Progenitor cell of endocrine pancreas (in vitro differentiated cells): Measurements from ENCODE around the gene CEP57L1. TPM values are rescaled to one million over a fixed set of nuclear protein-coding genes. Genes with fewer than 3 reads are reported as not detected.
"Not testable (repeated sequence)": the region's sequence is repeated elsewhere in the genome, so short reads cannot be mapped to it uniquely, and the experiment has no call there.

Experiments used
- DNase-seq: peaks from one replicate; pipeline ENCODE4 v3.0.0; 2021; ENCODE audit warnings: low spot score; ENCODE audit not compliant: unreplicated experiment
- H3K27ac Mint-ChIP-seq: 2 replicates; pipeline ENCODE4 v1.8.0; 2021; ENCODE audit warnings: mild to moderate bottlenecking, moderate library complexity, mixed read lengths
- H3K27me3 Mint-ChIP-seq: 2 replicates; pipeline ENCODE4 v1.8.0; 2021; ENCODE audit warnings: mixed read lengths
- H3K36me3 Mint-ChIP-seq: 2 replicates; pipeline ENCODE4 v1.8.0; 2022; ENCODE audit warnings: mixed read lengths; ENCODE audit not compliant: insufficient read depth
- H3K4me1 Mint-ChIP-seq: 2 replicates; pipeline ENCODE4 v1.8.0; 2021; ENCODE audit warnings: low read depth, mixed read lengths
- H3K4me3 Mint-ChIP-seq: 2 replicates; pipeline ENCODE4 v1.8.0; 2021; ENCODE audit warnings: low read depth, mild to moderate bottlenecking, moderate library complexity, mixed read lengths
- H3K9me3 Mint-ChIP-seq: 2 replicates; pipeline ENCODE4 v1.8.0; 2021; ENCODE audit warnings: low read depth, mixed read lengths
- total RNA-seq: library from RNA; stranded (reverse); gene quantifications from 2 replicates; pipeline ENCODE4 v1.2.1, GENCODE V29; 2021
- TF ChIP-seq, protein P1 (sequence below): fragments of 200-600 bp; sonication (generic); IDR thresholded peaks from one replicate; pipeline ENCODE4 v1.5.0; 2021; ENCODE audit warnings: antibody characterized with exemption, mild to moderate bottlenecking; ENCODE audit not compliant: unreplicated experiment

CEP57L1 gene
- total RNA-seq, 1 donor from 2014 or later: 11.4 TPM

DNA sequence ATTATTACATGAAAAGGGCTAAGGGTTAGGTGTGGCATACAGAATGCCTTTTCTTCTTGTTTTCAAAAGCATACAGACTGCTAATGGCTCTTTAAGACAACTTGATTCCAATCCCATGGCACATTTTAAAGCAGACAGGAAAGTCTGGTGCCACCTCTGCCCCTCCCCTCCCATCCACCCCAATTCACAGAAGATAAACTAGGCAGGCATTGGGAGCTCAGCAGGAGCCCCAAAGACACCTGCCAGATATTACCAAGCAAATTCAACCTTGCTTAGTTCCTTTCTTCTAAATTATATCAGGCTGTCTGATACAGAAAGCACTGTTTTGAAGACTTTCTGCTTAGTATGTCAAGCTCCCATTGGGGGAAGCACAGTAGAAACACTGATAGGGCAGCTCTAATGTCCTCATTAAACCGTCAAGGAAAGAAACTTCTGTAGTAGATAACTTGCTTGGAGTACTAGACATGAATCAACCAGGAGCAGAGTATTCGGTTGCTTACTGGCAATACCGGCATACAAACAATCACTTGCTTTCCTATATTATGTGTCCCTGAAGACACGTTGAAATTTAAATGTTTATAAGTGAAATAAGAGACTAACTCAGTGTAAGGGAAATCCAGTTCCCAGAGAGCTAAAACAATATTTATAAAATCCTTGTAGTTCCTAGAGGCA lies 13.7 kb upstream of the CEP57L1 start:
- no peaks in the 10 kb centered on the region for H3K36me3 Mint-ChIP-seq
- no peaks in the 10 kb centered on the region for H3K4me1 Mint-ChIP-seq
- H3K9me3 Mint-ChIP-seq: no peaks in the 10 kb centered on the region
- TF ChIP-seq, protein P1, sequence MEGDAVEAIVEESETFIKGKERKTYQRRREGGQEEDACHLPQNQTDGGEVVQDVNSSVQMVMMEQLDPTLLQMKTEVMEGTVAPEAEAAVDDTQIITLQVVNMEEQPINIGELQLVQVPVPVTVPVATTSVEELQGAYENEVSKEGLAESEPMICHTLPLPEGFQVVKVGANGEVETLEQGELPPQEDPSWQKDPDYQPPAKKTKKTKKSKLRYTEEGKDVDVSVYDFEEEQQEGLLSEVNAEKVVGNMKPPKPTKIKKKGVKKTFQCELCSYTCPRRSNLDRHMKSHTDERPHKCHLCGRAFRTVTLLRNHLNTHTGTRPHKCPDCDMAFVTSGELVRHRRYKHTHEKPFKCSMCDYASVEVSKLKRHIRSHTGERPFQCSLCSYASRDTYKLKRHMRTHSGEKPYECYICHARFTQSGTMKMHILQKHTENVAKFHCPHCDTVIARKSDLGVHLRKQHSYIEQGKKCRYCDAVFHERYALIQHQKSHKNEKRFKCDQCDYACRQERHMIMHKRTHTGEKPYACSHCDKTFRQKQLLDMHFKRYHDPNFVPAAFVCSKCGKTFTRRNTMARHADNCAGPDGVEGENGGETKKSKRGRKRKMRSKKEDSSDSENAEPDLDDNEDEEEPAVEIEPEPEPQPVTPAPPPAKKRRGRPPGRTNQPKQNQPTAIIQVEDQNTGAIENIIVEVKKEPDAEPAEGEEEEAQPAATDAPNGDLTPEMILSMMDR: no peak
- H3K4me3 Mint-ChIP-seq: no peak overlapping the region
- no peak overlapping the region for H3K27ac Mint-ChIP-seq
- DNase-seq: no peak
- H3K27me3 Mint-ChIP-seq: no peaks in the 10 kb centered on the region

- no peak for DNase-seq
- Mint-ChIP-seq H3K9me3 (no peaks in the 10 kb centered on the region), H3K27me3 (no peaks in the 10 kb centered on the region), H3K4me3 (no peak overlapping the region), H3K27ac (no peak overlapping the region), H3K4me1 (peaks cover under 1% of the 10 kb centered on the region), H3K36me3 (peaks cover under 1% of the 10 kb centered on the region)
- TF ChIP-seq, protein P1: no peak
Measured at GRCh38 chr6:109082188-109082577, 13.1 kb upstream of the CEP57L1 start.

DNA sequence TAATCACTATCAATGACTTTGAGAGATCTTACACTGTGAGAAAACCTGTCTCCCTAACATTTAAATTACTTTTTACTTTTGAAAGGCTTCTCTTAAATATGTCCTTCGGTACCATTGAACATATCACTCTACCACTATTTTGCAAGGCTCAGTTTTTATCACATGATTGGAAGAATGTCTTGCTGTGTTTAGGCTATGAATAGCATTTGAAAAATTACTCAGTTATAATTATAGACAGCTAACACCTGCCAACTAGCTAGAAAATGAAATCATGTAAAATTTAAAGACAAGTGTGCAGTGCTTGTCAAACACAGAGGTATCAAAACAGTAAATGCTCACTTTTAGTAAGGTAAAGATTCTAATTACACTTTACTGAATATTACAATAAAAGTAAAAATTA lies 11.7 kb upstream of the CEP57L1 start:
- TF ChIP-seq, protein P1: no peak
- peaks cover 3% of the 10 kb centered on the region for H3K36me3 Mint-ChIP-seq

GRCh38 chr6:109084146-109084545 lies 11.2 kb upstream of the CEP57L1 start:
- not testable (repeated sequence) for DNase-seq, H3K4me3 Mint-ChIP-seq, H3K36me3 Mint-ChIP-seq, H3K4me1 Mint-ChIP-seq, H3K9me3 Mint-ChIP-seq, H3K27ac Mint-ChIP-seq, H3K27me3 Mint-ChIP-seq

More for the DNA sequence above, 11.7 kb upstream of the CEP57L1 start:
- H3K9me3 Mint-ChIP-seq: no peaks in the 10 kb centered on the region
- H3K4me1 Mint-ChIP-seq: peaks cover 3% of the 10 kb centered on the region
- no peaks in the 10 kb centered on the region for H3K27me3 Mint-ChIP-seq
- no peak for DNase-seq
- no peak overlapping the region for H3K27ac Mint-ChIP-seq
- H3K4me3 Mint-ChIP-seq: no peak overlapping the region

GRCh38 chr6:109087661-109088264 lies 7.5 kb upstream of the CEP57L1 start:
- no peak for DNase-seq
- Mint-ChIP-seq H3K4me1 (peaks cover 18% of the 10 kb centered on the region), H3K27ac (no peak overlapping the region), H3K4me3 (no peak overlapping the region), H3K36me3 (peaks cover 7% of the 10 kb centered on the region), H3K27me3 (no peaks in the 10 kb centered on the region), H3K9me3 (no peaks in the 10 kb centered on the region)
- TF ChIP-seq, protein P1: no peak

- DNase-seq: no peak
- H3K27me3 Mint-ChIP-seq: no peaks in the 10 kb centered on the region
- H3K9me3 Mint-ChIP-seq: no peaks in the 10 kb centered on the region
- no peak overlapping the region for H3K4me3 Mint-ChIP-seq
- H3K27ac Mint-ChIP-seq: no peak overlapping the region
- H3K4me1 Mint-ChIP-seq: peaks cover 27% of the 10 kb centered on the region
- peaks cover 7% of the 10 kb centered on the region for H3K36me3 Mint-ChIP-seq
- TF ChIP-seq, protein P1: no peak
Measured at GRCh38 chr6:109088995-109089394, 6.3 kb upstream of the CEP57L1 start.
